Measurements from ENCODE around the gene EXD3. TPM values are rescaled to one million over a fixed set of nuclear protein-coding genes. Genes with fewer than 3 reads are reported as not detected.

EXD3 gene
- total and polyA plus RNA-seq, 2 of the 13 experiments (the other 11 are each of a cell fraction or from before 2014, with no cell fraction given) = 2.7 to 4.8 TPM

DNA sequence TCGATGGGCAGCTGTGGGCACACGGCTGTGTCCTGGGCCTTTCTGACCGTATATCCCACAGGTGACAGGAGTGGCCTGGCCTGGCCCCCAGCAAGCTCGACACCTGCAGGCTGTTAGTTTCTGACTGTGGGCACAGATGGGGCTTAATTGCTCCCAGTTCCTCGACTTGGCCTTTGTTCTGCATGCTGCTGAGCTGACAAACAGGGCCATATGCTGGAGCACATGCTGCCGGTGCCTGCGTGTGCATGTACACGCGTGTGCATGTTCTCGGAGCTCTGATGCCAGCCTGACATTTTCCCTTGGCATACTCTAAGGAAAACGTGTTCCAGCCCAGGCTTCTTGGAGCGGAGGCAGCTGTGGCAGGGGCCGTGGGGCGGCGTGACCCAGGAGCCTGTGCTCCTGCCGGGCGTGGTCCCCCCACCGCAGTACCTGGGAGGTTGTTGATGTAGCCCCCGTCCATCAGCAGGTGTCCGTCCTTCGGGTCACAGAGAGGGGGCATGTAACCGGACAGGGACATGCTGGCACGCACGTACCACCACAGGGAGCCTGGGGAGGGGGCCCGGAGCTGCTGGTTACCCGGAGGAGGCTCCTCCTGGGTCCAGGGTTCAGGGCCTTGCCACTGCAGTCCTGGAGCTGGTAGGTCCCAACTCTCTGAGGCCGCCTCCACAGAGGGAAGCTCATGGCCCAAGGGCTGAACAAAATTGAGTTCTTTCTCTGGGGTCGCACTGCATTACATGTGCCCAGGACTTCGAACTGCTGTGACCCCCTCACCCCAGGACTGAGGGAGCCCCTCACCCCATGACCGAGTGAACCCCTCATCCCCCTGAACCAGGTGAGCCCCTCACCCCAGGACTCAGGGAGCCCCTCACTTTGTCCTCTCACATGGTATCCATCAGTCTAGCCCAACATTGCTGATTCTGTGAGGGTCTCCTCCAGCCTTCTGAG, 40.3 kb upstream of the EXD3 start (continued):
- TF ChIP-seq, protein P1, sequence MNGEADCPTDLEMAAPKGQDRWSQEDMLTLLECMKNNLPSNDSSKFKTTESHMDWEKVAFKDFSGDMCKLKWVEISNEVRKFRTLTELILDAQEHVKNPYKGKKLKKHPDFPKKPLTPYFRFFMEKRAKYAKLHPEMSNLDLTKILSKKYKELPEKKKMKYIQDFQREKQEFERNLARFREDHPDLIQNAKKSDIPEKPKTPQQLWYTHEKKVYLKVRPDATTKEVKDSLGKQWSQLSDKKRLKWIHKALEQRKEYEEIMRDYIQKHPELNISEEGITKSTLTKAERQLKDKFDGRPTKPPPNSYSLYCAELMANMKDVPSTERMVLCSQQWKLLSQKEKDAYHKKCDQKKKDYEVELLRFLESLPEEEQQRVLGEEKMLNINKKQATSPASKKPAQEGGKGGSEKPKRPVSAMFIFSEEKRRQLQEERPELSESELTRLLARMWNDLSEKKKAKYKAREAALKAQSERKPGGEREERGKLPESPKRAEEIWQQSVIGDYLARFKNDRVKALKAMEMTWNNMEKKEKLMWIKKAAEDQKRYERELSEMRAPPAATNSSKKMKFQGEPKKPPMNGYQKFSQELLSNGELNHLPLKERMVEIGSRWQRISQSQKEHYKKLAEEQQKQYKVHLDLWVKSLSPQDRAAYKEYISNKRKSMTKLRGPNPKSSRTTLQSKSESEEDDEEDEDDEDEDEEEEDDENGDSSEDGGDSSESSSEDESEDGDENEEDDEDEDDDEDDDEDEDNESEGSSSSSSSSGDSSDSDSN (CRISPR knock-in tag; IDR thresholded peaks at IDR 0.05) = peak; percentile 53; the same call in 1 of the 2 replicates
- TF ChIP-seq, protein P2, sequence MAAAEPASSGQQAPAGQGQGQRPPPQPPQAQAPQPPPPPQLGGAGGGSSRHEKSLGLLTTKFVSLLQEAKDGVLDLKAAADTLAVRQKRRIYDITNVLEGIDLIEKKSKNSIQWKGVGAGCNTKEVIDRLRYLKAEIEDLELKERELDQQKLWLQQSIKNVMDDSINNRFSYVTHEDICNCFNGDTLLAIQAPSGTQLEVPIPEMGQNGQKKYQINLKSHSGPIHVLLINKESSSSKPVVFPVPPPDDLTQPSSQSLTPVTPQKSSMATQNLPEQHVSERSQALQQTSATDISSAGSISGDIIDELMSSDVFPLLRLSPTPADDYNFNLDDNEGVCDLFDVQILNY (CRISPR knock-in tag; conservative IDR thresholded peaks at IDR 0.05) = no peak
- TF ChIP-seq ZNF430 (CRISPR knock-in tag; IDR thresholded peaks at IDR 0.05) (peak; percentile 95), ZNF616 (CRISPR knock-in tag; IDR thresholded peaks at IDR 0.05; ENCODE audit: low read depth) (0 out of 2 replicates have a peak, but pooled peaks have one; percentile 64), JARID2 (CRISPR knock-in tag; IDR thresholded peaks at IDR 0.05; ENCODE audit: insufficient replicate concordance) (no peak), GFI1 (CRISPR knock-in tag; IDR thresholded peaks at IDR 0.05; ENCODE audit: borderline replicate concordance) (no peak; the same call in 1 of the 2 replicates), ZNF160 (CRISPR knock-in tag; IDR thresholded peaks at IDR 0.05) (peak; percentile 67; the same call in 1 of the 2 replicates), TCF12 (IDR thresholded peaks at IDR 0.05) (no peak), TCF12 (CRISPR knock-in tag; IDR thresholded peaks at IDR 0.05) (peak; percentile 65; the same call in 1 of the 2 replicates), FIP1L1 (IDR thresholded peaks at IDR 0.05; ENCODE audit: borderline replicate concordance, insufficient read depth, low read depth, low read length) (no peak), ZNF777 (CRISPR knock-in tag; IDR thresholded peaks at IDR 0.05) (peak; percentile 63; the same call in 1 of the 2 replicates), ZNF713 (CRISPR knock-in tag; IDR thresholded peaks at IDR 0.05) (no peak), ZNF724P (CRISPR knock-in tag; IDR thresholded peaks at IDR 0.05; ENCODE audit: borderline replicate concordance) (0 out of 2 replicates have a peak, but pooled peaks have one; percentile 30), ZFX (CRISPR knock-in tag; IDR thresholded peaks at IDR 0.05; ENCODE audit: low read depth) (peak; percentile 78)
- TF ChIP-seq, protein P3, sequence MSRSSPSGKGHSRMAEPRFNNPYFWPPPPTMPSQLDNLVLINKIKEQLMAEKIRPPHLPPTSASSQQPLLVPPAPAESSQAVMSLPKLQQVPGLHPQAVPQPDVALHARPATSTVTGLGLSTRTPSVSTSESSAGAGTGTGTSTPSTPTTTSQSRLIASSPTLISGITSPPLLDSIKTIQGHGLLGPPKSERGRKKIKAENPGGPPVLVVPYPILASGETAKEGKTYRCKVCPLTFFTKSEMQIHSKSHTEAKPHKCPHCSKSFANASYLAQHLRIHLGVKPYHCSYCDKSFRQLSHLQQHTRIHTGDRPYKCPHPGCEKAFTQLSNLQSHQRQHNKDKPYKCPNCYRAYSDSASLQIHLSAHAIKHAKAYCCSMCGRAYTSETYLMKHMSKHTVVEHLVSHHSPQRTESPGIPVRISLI (CRISPR knock-in tag; IDR thresholded peaks at IDR 0.05; ENCODE audit: borderline replicate concordance) = 0 out of 2 replicates have a peak, but pooled peaks have one; percentile 40
- TF ChIP-seq, protein P4, sequence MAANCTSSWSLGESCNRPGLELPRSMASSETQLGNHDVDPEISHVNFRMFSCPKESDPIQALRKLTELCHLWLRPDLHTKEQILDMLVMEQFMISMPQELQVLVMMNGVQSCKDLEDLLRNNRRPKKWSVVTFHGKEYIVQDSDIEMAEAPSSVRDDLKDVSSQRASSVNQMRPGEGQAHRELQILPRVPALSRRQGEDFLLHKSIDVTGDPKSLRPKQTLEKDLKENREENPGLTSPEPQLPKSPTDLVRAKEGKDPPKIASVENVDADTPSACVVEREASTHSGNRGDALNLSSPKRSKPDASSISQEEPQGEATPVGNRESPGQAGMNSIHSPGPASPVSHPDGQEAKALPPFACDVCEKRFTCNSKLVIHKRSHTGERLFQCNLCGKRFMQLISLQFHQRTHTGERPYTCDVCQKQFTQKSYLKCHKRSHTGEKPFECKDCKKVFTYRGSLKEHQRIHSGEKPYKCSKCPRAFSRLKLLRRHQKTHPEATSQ (CRISPR knock-in tag; IDR thresholded peaks at IDR 0.05; ENCODE audit: borderline replicate concordance) = no peak
- TF ChIP-seq, protein P5, sequence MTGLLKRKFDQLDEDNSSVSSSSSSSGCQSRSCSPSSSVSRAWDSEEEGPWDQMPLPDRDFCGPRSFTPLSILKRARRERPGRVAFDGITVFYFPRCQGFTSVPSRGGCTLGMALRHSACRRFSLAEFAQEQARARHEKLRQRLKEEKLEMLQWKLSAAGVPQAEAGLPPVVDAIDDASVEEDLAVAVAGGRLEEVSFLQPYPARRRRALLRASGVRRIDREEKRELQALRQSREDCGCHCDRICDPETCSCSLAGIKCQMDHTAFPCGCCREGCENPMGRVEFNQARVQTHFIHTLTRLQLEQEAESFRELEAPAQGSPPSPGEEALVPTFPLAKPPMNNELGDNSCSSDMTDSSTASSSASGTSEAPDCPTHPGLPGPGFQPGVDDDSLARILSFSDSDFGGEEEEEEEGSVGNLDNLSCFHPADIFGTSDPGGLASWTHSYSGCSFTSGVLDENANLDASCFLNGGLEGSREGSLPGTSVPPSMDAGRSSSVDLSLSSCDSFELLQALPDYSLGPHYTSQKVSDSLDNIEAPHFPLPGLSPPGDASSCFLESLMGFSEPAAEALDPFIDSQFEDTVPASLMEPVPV (CRISPR knock-in tag; IDR thresholded peaks at IDR 0.05) = 0 out of 2 replicates have a peak, but pooled peaks have one; percentile 54
- TF ChIP-seq, protein P6, sequence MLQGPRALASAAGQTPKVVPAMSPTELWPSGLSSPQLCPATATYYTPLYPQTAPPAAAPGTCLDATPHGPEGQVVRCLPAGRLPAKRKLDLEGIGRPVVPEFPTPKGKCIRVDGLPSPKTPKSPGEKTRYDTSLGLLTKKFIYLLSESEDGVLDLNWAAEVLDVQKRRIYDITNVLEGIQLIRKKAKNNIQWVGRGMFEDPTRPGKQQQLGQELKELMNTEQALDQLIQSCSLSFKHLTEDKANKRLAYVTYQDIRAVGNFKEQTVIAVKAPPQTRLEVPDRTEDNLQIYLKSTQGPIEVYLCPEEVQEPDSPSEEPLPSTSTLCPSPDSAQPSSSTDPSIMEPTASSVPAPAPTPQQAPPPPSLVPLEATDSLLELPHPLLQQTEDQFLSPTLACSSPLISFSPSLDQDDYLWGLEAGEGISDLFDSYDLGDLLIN (CRISPR knock-in tag; IDR thresholded peaks at IDR 0.05; ENCODE audit: borderline replicate concordance) = no peak
